ENCODE measurements around the gene NRBP1. TPM values are rescaled to one million over a fixed set of nuclear protein-coding genes. Genes with fewer than 3 reads are reported as not detected.

Gene NRBP1
- total RNA-seq, 4 donors from 2014 or later: 47.4 to 73.3 (median 64.2) TPM

DNA sequence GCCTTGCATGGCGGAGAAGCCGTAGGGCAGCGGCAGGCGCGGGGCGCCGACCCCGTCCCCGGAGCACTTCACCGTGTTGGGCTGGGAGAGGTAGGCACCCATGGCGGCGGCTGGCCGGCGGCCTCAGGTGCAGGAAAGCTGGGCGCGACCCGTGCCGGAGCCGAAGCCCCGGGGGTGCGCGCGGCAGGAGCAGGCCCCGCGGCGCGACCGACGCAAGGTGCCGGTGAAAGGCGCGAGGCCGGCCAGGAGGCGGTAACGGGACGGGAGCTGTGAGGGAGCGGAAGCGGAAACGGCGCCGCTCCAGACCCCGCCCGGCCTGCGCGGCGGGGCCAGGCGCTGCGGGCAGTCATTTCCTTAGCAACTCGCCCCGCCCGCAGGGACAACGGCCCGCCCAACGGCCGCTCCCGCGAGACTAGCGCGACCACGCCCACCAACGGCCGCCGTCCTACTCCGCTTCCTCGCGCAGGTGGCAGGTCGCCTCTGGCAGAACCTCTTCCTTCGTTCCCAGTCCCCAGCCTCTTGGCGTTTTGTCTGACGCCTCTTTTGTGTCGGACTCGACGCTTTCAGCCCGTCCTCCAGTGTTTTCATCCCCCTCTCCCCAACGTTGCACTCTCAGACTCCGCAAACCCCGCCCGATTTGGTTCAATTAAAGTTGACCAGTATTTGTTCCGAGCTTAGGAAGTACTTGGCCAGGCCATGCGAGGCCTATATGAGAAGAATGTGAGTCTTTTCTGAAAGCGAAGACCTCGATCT is 18.9 kb upstream of the NRBP1 start, which contains the start of gene PPM1G:
PPM1G (minus strand) TSS at position 271 of the 753 bp plus-strand sequence; CDS start at position 102, 169 bp downstream.
- TF ChIP-seq, protein P1, sequence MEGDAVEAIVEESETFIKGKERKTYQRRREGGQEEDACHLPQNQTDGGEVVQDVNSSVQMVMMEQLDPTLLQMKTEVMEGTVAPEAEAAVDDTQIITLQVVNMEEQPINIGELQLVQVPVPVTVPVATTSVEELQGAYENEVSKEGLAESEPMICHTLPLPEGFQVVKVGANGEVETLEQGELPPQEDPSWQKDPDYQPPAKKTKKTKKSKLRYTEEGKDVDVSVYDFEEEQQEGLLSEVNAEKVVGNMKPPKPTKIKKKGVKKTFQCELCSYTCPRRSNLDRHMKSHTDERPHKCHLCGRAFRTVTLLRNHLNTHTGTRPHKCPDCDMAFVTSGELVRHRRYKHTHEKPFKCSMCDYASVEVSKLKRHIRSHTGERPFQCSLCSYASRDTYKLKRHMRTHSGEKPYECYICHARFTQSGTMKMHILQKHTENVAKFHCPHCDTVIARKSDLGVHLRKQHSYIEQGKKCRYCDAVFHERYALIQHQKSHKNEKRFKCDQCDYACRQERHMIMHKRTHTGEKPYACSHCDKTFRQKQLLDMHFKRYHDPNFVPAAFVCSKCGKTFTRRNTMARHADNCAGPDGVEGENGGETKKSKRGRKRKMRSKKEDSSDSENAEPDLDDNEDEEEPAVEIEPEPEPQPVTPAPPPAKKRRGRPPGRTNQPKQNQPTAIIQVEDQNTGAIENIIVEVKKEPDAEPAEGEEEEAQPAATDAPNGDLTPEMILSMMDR (IDR thresholded peaks at IDR 0.05; ENCODE audit: low read depth): no peak

DNA sequence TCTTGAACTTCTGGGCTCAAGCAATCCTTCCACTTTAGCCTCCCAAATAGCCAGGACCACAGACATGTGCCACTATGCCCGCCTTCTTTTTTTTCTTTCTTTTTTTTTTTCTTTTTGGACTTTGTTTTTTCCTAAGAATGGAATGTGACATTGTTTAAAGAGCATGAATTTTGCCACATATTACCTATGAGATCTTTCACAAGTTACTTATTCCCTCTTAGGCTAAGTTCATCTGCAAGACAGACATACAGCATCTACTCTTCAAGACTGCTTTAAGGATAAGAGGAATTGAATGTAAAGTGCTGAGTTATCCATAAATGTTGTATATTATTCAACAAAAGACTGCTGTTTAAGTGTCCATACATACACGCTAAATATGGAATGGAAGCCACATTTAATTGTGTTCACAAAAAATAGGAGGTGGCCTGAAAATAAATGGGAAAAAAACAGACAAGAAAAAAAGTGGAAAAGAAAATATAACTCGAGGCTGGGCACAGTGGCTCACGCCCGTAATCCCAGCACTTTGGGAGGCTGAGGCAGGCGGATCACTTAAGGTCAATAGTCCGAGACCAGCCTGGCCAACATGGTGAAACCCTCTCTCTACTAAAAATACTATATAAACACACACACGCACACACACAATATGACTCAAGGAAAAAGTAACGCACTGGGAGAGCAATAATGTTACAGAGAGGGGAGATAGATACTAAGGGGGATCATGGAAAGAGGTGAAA is 15.8 kb upstream of the NRBP1 start:
- TF ChIP-seq, protein P1 (IDR thresholded peaks at IDR 0.05; ENCODE audit: low read depth): no peak

DNA sequence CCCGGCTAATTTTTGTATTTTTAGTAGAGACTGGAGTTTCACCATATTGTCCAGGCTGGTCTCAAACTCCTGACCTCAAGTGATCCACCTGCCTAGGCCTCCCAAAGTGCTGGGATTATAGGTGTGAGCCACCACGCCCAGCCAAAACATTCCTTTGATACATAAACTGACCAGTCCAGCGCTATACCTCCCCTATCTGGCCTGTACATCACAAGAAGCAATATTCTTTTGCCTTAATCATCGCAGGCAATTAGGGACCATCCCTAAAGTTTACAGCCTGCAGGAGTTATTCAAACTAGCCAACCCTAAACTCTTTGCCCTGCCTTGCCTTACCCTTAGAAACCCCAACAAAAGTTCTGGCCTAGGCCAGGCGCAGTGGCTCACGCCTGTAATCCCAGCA is 12.3 kb upstream of the NRBP1 start:
- TF ChIP-seq, protein P1 (IDR thresholded peaks at IDR 0.05; ENCODE audit: low read depth): no peak

DNA sequence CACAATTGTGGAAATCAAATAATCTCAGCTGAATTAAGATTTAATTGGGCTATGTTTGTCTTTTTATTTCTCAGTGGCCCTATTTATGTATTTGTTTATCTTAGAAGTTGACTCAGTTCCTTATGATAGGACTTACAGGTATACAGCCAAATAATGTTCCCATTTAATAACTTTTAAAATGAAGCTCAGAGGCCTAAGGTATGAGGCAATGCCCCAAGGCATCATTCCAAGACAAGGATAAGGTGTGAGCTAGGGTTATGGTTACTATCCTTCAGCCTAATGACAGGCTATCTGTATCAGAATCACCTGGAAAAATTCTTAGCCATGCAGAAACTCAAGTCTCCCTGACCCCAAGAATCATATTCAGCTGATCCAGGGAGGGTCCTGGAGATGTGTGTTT is 7.4 kb upstream of the NRBP1 start:
- TF ChIP-seq, protein P1 (IDR thresholded peaks at IDR 0.05; ENCODE audit: low read depth): no peak

DNA sequence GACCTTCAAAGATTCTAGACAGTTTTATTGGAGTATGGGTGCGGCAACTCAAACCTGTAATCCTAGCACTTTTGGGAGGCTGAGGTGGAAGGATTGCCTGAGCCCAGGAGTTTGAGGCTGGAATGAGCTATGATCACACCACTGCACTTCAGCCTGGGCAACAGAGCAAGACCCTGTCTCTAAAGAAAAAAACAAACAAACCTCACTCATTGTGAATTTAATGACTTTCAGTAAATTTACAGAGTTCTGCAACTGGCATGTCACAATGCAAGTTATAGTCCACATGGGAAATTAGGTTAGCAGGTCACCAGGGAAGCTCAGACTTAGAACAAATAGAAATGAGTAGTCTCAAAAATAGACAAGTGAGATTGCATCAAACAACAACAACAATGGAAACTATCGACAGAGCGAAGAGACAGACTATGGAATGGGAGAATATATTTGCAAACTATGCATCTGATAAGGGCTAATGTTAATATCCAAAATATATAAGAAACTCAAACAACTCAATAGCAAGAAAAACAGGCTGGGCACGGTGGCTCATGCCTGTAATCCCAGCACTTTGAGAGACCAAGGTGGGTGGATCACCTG is 6.7 kb upstream of the NRBP1 start:
- TF ChIP-seq, protein P1 (IDR thresholded peaks at IDR 0.05; ENCODE audit: low read depth): no peak

DNA sequence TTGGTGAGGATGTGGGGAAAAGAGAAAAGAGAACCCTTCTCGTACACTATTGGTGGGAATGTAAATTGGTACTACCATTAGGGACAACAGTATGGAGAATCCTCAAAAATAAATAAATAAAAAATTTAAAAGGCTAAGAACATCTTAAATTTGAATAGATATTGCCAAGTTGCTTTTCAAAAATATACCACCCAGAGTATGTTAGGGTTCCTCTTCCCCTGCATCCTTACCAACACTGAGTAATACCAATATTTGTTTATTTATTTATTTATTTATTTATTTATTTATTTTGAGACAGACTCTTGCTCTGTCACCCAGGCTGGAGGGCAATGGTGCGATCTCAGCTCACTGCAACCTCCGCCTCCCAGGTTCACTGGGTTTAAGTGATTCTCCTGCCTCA is 5.5 kb upstream of the NRBP1 start:
- TF ChIP-seq, protein P1 (IDR thresholded peaks at IDR 0.05; ENCODE audit: low read depth): no peak

DNA sequence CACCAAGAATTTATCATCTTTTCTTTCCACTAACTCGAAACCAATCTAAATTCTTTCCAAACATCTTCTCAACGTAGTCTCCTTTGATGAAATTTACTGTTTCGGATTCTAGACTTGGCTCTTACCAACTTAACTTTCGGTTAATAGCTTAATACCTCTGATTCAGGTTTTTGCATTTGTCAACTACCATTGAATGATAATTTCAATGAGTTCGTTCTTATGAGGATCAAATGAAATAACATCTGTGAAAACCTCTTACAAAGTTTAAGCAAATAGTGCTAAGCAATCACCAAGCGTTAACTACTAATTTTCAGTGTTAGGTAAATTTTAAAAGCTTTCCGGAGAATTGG is 593 bp upstream of the NRBP1 start:
- TF ChIP-seq, protein P1 (IDR thresholded peaks at IDR 0.05; ENCODE audit: low read depth): no peak

Measured in subcutaneous adipose tissue (tissue), 4 donors.